CD14-positive monocyte (primary cell): Measurements from ENCODE around the gene JARID2. TPM values are rescaled to one million over a fixed set of nuclear protein-coding genes. Genes with fewer than 3 reads are reported as not detected.

Source experiments
- DNase-seq, 3 donors: peaks; one replicate each; pipeline ENCODE4 v3.0.0-alpha.2; 2011 to 2022
- H2AFZ ChIP-seq: 2 replicates; pipeline ENCODE4 v1.6.0; 2012; ENCODE audit warnings: mild to moderate bottlenecking, low read depth, low read length, inconsistent platforms; ENCODE audit not compliant: insufficient read depth, poor library complexity, severe bottlenecking
- H3K27ac ChIP-seq, 2 donors: 1 replicate in 1 of 2; 2 replicates in 1 of 2; pipeline ENCODE4 v1.5.1; 2012 to 2013; ENCODE audit warnings: low read length in 2 of 2, control low read depth in 1 of 2, inconsistent platforms in 1 of 2, low read depth in 1 of 2, mild to moderate bottlenecking in 1 of 2
- H3K27me3 ChIP-seq, 2 donors: one replicate each; pipeline versions ENCODE4 v1.6.0 to v1.6.1; 2011 to 2013; ENCODE audit warnings: low read length in 2 of 2; ENCODE audit not compliant: control insufficient read depth in 2 of 2, insufficient read depth in 2 of 2
- H3K36me3 ChIP-seq, 2 donors: replicated peaks in 1 of 2; 1 replicate in 1 of 2; 2 replicates in 1 of 2; pipeline versions ENCODE4 v1.5.1 to v1.6.1; 2012 to 2013; ENCODE audit warnings: low read length in 2 of 2, control low read depth in 1 of 2, inconsistent platforms in 1 of 2, mild to moderate bottlenecking in 1 of 2; ENCODE audit not compliant: insufficient read depth in 2 of 2, control insufficient read depth in 1 of 2
- H3K4me1 ChIP-seq, 2 donors: 1 replicate in 1 of 2; 2 replicates in 1 of 2; pipeline versions ENCODE4 v1.5.1 to v1.6.1; 2012 to 2013; ENCODE audit warnings: low read length in 2 of 2, control low read depth in 1 of 2, inconsistent platforms in 1 of 2, mild to moderate bottlenecking in 1 of 2, moderate library complexity in 1 of 2; ENCODE audit not compliant: insufficient read depth in 2 of 2, control insufficient read depth in 1 of 2
- H3K4me2 ChIP-seq: replicated peaks from 2 replicates; pipeline ENCODE3; 2012; ENCODE audit warnings: low read length, moderate library complexity, mild to moderate bottlenecking; ENCODE audit not compliant: poor library complexity, severe bottlenecking; ENCODE audit errors: extremely low read depth
- H3K4me3 ChIP-seq, 3 experiments: fragments of 200-600 bp in 1 of 3; sonication (generic) in 1 of 3; replicated peaks in 1 of 3; 1 replicate in 2 of 3; 2 replicates in 1 of 3; pipeline ENCODE4 v1.5.1; 2011 to 2013; ENCODE audit warnings: low read length in 3 of 3, mild to moderate bottlenecking in 3 of 3, control low read depth in 2 of 3, low read depth in 2 of 3, inconsistent platforms in 1 of 3, moderate library complexity in 1 of 3
- H3K79me2 ChIP-seq: 2 replicates; pipeline ENCODE4 v1.6.0; 2012; ENCODE audit warnings: mild to moderate bottlenecking, control low read depth, inconsistent platforms, low read length, moderate library complexity; ENCODE audit not compliant: insufficient read depth
- H3K9ac ChIP-seq: 2 replicates; pipeline ENCODE4 v1.6.0; 2017; ENCODE audit warnings: low read length, mild to moderate bottlenecking; ENCODE audit not compliant: insufficient read depth, poor library complexity, severe bottlenecking
- H3K9me3 ChIP-seq, 2 donors: replicated peaks in 1 of 2; 1 replicate in 1 of 2; 2 replicates in 1 of 2; pipeline versions ENCODE4 v1.5.1 to v1.6.1; 2012 to 2013; ENCODE audit warnings: low read length in 2 of 2, control low read depth in 1 of 2; ENCODE audit not compliant: control insufficient read depth in 1 of 2, insufficient read depth in 1 of 2
- H4K20me1 ChIP-seq: 2 replicates; pipeline ENCODE4 v1.6.0; 2012; ENCODE audit warnings: mild to moderate bottlenecking, low read length, control low read depth, moderate library complexity; ENCODE audit not compliant: insufficient read depth
- H3K27ac Mint-ChIP-seq, 7 donors: one replicate each; pipeline ENCODE4 v1.8.0; 2020; ENCODE audit warnings: mild to moderate bottlenecking in 7 of 7, mixed read lengths in 7 of 7, moderate library complexity in 6 of 7, inconsistent platforms in 2 of 7
- H3K27me3 Mint-ChIP-seq, 3 donors: one replicate each; pipeline ENCODE4 v1.8.0; 2021 to 2022; ENCODE audit warnings: low read depth in 3 of 3, mild to moderate bottlenecking in 3 of 3, mixed read lengths in 3 of 3, moderate library complexity in 3 of 3, inconsistent platforms in 1 of 3
- H3K36me3 Mint-ChIP-seq, 2 donors: one replicate each; pipeline ENCODE4 v1.8.0; 2020; ENCODE audit warnings: mixed read lengths in 2 of 2, inconsistent platforms in 1 of 2, mild to moderate bottlenecking in 1 of 2
- H3K4me1 Mint-ChIP-seq: one replicate; pipeline ENCODE4 v1.8.0; 2020; ENCODE audit warnings: mild to moderate bottlenecking, mixed read lengths
- H3K4me3 Mint-ChIP-seq, 2 donors: one replicate each; pipeline ENCODE4 v1.8.0; 2020; ENCODE audit warnings: mild to moderate bottlenecking in 2 of 2, mixed read lengths in 2 of 2, moderate library complexity in 1 of 2
- H3K9me3 Mint-ChIP-seq, 7 donors: one replicate each; pipeline ENCODE4 v1.8.0; 2020 to 2022; ENCODE audit warnings: mixed read lengths in 7 of 7, mild to moderate bottlenecking in 6 of 7, moderate library complexity in 6 of 7, inconsistent platforms in 2 of 7
- WGBS: methylation state at CpG from one replicate; pipeline ENCODE4 v1.1.5; 2013; ENCODE audit warnings: missing lambda C conversion rate; ENCODE audit not compliant: insufficient coverage; 5-methylcytosine and 5-hydroxymethylcytosine counted together
- intact Hi-C, 2 donors: fragments of 100-400 bp; cut with micrococcal nuclease; formaldehyde crosslinking; loops; one replicate each; pipeline versions ENCODE4 v1.15.0 to v1.15.1; 2023
- polyA plus RNA-seq, 3 donors: library from polyadenylated mRNA; depleted of rRNA in 1 of 3; unstranded in 2 of 3; stranded (reverse) in 1 of 3; fragments of 300-500 nt in 2 of 3; fragments of >200 nt in 1 of 3; fragmentation: Illumina TruSeq in 2 of 3; gene quantifications; 1 replicate in 2 of 3; 2 replicates in 1 of 3; pipeline ENCODE4 v1.2.3, GENCODE V29; 2012 to 2021
- TF ChIP-seq, protein P1 (sequence below): fragments of 200-600 bp; IDR thresholded peaks from one replicate; pipeline ENCODE4 v1.8.0; 2022; ENCODE audit warnings: antibody characterized with exemption, mild to moderate bottlenecking

Gene JARID2
- polyA plus RNA-seq, 3 donors = 6.8 to 17.5 (median 12.5) TPM

DNA sequence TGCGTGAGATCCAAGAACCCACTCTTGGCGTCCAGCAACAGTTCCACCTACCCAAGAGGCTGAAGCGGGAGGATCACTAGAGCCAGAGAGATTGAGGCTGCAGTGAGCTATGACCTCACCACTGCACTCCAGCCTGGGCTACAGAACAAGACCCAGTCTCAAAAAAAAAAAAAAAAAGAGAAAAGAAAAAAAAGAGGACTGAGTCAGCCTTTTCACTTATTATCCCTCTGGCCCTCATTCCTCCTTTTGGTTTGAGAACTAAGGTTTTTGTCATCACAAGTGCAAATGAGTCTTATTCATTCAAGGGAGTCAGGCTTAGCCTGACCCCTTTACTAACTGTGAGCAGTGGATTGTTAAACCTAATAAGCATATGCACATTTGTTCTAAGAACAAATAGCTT is 37.9 kb upstream of the JARID2 start:
- Histone ChIP-seq H3K9ac (no peak overlapping the region), H2AFZ (no peak overlapping the region), H3K27ac (peak overlapping the region in 1 of 2 donors; percentile 12), H3K36me3 (no peaks in the 10 kb centered on the region), H4K20me1 (no peaks in the 10 kb centered on the region), H3K9me3 (no peaks in the 10 kb centered on the region), H3K4me3 (no peak overlapping the region), H3K79me2 (no peaks in the 10 kb centered on the region), H3K27me3 (no peaks in the 10 kb centered on the region), H3K4me1 (peaks cover 13 to 23% of the 10 kb centered on the region in 2 donors), H3K4me2 (no peak overlapping the region)
- WGBS = no CpG with 5 or more reads among the region's 3 CpGs
- Mint-ChIP-seq H3K4me1 (peaks cover 25% of the 10 kb centered on the region), H3K4me3 (no peak overlapping the region), H3K27ac (peak overlapping the region in 5 of 7 donors; percentile 33 to 79 (median 71)), H3K9me3 (peaks cover 0 to 1% (median 0%) of the 10 kb centered on the region in 7 donors), H3K36me3 (no peaks in the 10 kb centered on the region), H3K27me3 (peaks cover 0 to 6% (median 0%) of the 10 kb centered on the region in 3 donors)
- intact Hi-C loops = loop anchor here in 1 of 2 donors (5.0 kb wide), 1 partner anchor 39 kb away; the partner anchor contains the start of gene JARID2
- TF ChIP-seq, protein P1, sequence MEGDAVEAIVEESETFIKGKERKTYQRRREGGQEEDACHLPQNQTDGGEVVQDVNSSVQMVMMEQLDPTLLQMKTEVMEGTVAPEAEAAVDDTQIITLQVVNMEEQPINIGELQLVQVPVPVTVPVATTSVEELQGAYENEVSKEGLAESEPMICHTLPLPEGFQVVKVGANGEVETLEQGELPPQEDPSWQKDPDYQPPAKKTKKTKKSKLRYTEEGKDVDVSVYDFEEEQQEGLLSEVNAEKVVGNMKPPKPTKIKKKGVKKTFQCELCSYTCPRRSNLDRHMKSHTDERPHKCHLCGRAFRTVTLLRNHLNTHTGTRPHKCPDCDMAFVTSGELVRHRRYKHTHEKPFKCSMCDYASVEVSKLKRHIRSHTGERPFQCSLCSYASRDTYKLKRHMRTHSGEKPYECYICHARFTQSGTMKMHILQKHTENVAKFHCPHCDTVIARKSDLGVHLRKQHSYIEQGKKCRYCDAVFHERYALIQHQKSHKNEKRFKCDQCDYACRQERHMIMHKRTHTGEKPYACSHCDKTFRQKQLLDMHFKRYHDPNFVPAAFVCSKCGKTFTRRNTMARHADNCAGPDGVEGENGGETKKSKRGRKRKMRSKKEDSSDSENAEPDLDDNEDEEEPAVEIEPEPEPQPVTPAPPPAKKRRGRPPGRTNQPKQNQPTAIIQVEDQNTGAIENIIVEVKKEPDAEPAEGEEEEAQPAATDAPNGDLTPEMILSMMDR = no peak
- peak in 1 of 3 donors; percentile 56 for DNase-seq

- no peak overlapping the region for H2AFZ ChIP-seq
- no peak overlapping the region for H3K27ac ChIP-seq
- no peaks in the 10 kb centered on the region for H3K79me2 ChIP-seq
- H3K9ac ChIP-seq = no peak overlapping the region
- H3K27me3 ChIP-seq = no peaks in the 10 kb centered on the region
- H3K4me1 Mint-ChIP-seq = peaks cover 12% of the 10 kb centered on the region
- TF ChIP-seq, protein P1 = no peak
- no peaks in the 10 kb centered on the region for H3K9me3 ChIP-seq
- no peaks in the 10 kb centered on the region for H3K36me3 Mint-ChIP-seq
- H3K27me3 Mint-ChIP-seq = peaks cover 0 to 4% (median 0%) of the 10 kb centered on the region in 3 donors
- no peaks in the 10 kb centered on the region for H4K20me1 ChIP-seq
- no peaks in the 10 kb centered on the region for H3K36me3 ChIP-seq
- intact Hi-C loops = no loop called here
- H3K4me3 ChIP-seq = no peak overlapping the region
- H3K4me2 ChIP-seq = no peak overlapping the region
- H3K27ac Mint-ChIP-seq = no peak overlapping the region
- peaks cover 14 to 15% of the 10 kb centered on the region in 2 donors for H3K4me1 ChIP-seq
- DNase-seq = no peak
- H3K4me3 Mint-ChIP-seq = no peak overlapping the region
- WGBS = 100% methylated on average over 3 of the region's 7 CpGs
- H3K9me3 Mint-ChIP-seq = peaks cover 0 to 1% (median 0%) of the 10 kb centered on the region in 7 donors
Observed at GRCh38 chr6:15213838-15214400, 31.9 kb upstream of the JARID2 start.
